Activated CD8-positive, alpha-beta memory T cell treated with anti-CD3 and anti-CD28 coated beads, Interleukin-2, amount 50 U/mL, for 1 hour (primary cell): ENCODE data around the gene PKHD1.

ENCODE experiments used
- DNase-seq: peaks from one replicate; pipeline ENCODE4 v3.0.0-alpha.2; 2020; ENCODE audit errors: extremely low read depth

The PKHD1 gene

DNA sequence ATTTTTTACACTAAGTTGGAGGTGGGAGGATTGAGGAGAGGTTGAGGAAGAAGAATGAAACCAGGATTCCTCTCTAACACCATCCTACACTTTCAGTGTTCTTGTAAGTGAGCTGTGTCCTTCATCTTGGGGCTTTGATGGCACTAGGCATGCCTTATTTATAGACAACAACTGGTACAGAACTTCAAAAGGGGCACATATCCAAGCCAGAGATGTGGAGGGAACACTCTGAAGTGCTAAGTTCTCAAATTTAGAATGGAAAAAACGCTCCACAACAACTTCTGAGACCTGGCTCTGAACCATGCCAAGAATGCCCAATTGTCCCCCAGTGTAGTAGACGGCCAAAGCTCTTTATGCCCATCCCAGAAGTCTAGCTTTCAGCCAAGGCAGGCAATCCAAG lies 16.2 kb upstream of the PKHD1 start:
- DNase-seq: no peak

DNA sequence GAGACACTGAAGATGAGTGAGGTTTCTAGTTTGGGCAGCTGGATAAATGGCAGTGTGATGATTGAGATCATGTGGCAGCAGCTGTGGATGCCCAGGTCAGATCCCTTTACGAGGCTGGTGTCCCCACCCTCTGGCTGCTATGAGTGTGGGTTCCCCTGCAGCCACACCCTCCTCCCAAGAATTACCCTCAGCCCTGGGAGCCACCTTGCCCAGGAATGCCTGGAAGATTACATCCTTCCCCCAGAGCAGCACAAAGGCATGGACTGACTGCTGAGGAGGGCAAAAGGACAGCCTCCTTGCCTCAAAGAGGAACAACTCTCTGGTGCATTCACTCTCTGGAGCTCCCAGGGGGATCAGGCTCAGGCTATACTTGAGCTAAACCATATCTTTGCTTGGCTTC lies 15.0 kb upstream of the PKHD1 start:
- no peak for DNase-seq

DNA sequence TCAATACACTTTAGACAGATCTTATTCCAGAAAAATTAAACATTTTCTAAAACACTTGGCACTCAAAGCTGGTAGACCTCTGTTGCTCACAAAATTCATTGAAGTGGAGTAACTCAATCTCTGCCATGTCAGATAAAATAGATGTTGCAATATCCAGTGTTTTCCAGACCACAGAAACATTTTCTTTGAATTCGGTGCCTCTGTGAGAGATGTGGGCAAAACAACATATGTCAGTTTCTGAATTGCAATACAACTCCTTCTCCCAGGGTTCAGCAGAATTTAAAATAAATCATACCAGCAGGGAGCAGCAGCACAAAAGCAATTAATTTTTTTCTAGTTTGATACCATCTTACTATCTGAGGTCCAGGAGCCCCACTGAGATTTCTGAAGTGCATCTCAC lies 11.3 kb upstream of the PKHD1 start:
- DNase-seq: no peak

DNA sequence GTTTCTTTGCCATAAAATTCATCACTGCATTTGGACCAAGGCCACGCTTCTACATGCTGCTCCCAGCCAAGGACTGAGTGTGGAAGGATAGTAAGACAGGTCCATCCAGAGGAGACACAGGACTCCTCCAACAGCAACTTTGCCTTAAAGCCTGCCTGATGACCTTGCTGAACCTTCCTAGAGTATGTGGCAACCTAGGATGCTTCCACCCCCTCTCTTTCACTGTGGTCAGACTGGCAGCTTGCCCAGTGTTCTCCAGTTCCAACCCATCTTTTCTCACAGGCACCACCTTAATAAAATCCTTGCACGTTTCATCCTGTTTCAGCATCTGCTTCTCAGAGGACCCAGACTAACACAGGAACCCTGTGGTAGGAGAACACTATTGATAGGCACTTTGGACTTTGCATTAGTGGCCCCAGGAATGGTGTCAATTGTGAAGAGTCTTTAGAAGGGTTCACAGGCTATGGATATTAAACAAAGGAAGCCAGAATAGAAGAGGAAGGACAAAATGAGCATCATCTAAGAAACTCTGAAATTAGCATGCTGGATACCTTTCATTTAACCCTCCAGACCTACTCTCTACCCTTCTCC lies 2.4 kb upstream of the PKHD1 start:
- no peak for DNase-seq

DNA sequence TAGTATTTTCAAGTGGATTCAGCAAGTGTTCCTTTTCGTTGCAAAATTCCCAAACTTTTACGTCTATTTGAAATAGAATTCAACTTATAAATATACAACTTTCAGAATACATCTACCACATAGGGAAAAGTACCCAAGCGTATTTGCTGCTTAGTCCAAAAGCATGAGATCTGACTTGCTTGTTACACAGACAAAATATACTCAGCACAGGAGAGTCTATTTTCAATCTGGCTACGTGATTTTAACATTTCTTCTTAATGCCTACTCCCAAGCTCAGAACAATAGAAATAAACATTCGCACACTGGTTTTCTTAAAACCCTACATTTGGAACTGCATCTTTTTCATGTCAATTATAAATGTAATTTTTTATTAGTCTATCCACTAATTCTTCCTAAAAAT lies 672 bp downstream of the PKHD1 start:
- no peak for DNase-seq

DNA sequence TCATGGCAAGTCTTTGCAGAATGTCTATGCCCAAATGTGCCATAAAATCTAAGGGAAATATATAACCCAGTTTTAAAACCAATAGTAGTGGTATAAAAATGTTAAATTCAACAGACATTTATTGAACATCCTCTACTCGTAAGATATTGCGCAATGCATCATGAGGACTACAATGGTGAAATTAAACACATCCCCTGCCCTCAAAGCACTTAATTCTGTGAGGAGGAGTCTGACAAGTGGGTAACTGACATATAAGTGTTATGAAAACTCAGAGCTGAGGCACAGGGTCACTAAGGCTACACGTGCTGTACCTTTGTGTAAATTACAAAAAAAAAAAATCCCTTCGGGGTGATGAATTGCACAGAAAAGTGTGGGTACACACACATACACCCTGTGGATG lies 6.2 kb downstream of the PKHD1 start:
- no peak for DNase-seq

DNA sequence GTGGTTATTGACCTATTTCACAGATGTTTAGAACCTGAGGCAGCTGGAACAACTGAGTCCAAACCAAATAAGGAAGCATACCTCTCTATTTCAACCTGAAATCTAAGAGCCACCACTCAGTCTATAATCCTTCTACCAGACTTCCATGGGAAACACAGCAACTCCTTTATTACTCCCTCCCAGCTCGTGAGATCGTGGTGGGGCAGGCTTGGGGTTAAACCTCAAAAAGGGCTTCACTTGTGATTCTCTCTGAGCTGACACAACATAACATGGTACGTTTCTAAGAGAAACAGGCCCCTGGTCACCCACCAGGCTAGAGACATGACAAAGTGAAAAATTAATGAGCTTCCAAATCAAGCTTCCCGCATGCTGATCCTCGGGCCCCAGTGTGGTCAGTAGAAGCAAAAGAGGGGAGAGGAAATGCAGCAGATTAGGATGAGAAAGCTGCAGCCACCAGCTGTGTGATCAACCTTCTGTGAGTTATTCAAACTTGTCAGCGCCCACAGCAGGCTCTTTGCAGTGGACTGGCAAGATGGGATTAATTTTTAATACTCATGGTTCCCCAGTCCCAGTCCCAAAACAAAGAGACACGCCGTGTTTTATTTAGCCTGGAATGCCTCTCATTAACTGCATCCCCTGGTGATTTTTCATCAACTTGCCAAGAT lies 9.3 kb downstream of the PKHD1 start:
- no peak for DNase-seq

DNA sequence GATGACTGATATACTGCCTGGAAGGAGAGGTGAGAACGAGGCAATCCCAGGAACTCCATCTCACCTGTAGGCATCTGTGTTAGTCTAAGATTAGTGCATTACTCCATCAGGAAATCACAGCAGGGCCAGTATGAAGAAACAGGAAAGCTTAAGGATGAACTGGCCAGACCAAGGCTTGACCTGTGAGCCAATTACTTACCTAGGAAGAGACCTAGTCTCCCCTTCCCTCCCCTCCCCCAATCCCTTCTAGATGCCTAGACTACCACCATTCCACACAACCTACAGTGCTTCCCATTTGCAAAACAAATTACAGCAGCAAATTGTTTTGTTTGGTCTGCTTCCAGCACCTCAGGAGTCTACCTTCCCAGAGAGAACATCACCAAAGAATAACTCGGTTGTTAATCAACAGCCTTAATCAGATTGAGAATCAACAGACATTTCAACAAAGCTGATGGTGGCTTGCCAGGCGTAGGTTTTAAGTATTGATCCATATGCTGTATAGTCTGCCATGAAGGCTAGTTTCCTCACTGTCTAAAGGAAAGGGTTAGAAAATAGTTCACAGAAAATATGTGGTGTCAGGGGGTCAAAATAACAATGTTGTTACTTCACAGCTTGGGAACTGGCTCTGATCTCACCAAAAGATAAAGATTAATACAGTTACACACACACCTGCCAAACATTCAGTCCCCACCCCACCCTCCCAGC lies 10.1 kb downstream of the PKHD1 start:
- no peak for DNase-seq

DNA sequence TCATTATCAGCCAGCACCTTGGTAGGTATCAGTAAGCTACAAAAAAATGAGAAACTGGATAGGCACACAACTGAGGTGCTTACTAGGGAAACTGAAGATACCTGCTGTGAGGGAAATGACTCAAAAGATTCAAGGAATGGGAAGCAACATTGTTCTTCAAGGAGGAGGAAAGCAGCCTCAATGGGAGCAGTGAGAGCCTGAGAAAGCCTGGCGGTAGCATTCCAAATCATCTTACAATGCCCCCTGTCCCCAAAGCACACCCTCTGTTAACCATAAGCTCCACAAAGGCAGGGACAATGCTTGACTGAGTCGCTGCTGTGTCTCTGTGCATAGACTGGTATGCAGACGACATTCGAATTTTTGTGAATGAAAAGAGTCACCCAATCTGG lies 10.6 kb downstream of the PKHD1 start:
- no peak for DNase-seq

DNA sequence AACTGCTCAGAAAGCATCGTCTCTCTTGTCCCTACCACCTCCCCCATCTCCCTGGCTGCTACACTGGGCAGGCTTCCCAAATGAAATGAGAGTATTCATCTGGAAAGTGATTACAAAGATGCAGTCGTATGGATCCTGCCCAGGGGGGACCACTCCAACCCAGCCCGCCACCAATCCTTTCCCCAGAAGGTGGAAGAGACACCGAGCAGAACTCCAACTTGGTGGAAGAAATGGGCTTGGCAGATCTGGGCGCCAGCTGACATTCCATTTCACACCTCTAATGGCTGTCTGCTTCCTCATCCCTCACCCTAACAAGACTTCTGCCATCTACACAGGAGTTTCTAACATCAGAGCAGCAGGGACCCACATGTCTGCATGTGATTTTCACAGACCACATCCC lies 12.7 kb downstream of the PKHD1 start:
- DNase-seq: no peak

DNA sequence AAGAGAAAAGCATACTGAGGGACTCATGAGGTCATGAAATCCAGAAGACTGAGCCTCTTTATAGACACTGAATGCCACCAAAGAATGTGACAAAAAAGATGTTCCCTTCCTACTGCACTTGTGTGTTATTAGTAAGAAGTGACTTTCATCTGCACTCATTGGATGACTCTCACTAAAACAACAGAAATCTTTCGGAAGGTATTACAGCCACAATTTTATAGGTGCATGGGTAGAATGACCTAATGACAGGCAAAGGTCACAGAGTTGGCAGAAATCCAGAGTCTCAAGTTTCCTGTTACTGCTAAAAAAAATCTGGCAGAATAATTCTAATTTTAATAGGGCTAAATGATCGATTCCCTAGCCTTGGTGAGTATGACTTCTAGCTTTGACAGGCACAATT lies 13.3 kb downstream of the PKHD1 start:
- no peak for DNase-seq

DNA sequence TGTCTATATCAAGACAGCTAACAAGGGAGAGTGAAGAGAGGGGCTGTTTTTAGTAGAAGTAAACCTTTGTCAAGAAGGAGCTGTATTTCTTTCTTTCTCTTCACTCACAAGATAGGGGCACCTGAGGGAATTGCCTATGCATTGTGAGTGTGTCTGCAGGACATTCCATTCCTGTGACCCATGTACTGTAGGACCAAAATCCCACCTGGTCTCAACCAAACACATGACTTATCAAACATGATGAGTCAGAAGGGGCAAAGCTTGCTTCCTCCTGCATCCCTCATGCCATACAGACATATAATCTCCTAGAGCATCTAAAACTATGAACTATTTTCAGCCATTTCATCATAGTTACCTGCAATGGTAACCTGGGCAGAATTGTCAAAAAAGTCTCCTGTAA lies 21.8 kb downstream of the PKHD1 start:
- no peak for DNase-seq

DNA sequence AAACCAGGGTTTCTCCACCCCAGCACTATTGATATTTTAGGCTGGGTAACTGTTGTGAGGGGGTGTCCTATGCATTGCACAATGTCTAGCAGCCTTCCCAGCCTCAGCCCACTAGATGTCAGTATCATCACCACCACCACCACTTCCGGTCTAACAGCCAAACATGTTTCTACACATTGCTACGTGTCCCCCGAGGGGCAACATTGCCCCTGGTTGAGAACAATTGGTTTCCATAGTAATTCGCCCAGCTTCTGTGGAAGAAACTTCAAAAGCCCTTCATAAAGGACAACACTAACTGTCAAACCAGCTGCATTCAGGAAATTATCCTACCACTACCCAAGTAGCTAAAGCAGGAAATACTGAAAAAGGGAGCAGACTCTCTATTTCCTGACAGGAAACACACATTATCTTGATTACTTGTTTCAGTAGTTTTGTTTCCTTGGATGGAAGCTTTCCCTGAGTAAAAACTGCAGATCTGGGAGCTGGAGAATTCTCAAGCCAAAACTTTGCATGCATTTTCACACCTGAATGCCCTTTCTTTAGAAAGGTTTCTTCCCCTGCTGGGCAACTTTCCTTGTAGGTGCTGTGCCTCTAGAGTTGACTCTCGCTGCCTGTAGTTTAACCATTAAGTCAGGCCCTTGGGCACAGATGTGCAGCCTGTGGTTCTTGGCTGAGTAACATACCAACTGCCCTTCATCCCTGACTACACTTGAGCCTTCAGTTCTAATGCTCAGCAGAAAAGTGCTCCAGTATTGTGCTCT lies 23.6 kb downstream of the PKHD1 start:
- peak; percentile 4 for DNase-seq

DNA sequence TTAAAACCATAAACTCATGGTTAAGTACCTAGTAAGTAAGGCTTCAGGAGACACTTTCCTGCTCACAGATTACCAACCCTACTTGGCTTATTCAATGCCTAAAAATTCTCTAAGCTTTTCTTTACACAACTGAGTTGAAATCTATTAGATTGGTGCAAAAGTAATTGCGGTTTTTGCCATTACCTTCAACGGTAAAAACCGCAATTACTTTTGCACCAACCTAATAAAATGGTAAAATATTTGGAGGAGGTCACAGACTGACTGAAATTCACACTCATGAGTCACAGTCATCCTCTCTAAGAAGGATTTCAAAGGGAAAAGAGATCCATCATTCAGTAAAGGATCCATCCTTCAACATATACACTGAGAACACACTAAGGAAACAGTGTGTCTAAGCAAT lies 25.9 kb downstream of the PKHD1 start:
- DNase-seq: no peak

DNA sequence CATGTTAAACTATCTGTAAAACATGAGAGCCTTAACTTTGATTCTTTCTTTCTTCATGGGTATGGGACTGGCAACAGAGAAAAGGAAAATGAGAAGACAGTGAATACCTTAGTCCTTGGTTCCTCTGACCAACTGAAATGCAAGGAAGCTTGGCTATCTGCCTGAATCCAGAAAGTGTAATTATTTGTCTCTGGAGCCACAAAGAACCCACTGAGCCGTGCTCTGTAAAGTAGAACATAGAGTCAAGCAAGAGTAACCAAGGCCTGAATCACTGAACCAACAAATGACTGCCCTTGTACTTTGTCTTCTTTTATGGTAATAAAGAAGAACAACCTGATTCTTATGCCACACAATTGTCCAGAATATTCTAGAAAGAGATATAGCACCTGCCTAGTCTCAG lies 27.6 kb downstream of the PKHD1 start:
- DNase-seq: no peak

DNA sequence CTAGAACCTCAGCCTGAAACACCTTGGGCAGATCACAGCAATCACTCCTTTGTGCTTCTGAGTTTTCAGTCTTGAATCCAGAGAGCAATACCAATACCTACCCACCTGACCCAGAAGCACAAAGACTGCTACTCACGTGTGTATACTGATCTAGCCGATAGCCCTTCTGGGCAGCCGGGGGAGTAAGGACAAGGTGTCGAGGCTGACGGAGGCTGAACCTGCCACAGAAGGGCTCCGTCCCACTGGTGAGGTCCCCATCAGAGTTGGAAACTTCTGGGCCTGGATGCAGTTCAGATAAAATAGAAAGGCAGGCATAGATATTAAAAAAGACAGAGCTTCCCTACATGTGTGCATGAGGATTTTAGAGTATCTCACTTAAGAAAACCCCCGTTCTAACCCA lies 32.0 kb downstream of the PKHD1 start:
- no peak for DNase-seq

DNA sequence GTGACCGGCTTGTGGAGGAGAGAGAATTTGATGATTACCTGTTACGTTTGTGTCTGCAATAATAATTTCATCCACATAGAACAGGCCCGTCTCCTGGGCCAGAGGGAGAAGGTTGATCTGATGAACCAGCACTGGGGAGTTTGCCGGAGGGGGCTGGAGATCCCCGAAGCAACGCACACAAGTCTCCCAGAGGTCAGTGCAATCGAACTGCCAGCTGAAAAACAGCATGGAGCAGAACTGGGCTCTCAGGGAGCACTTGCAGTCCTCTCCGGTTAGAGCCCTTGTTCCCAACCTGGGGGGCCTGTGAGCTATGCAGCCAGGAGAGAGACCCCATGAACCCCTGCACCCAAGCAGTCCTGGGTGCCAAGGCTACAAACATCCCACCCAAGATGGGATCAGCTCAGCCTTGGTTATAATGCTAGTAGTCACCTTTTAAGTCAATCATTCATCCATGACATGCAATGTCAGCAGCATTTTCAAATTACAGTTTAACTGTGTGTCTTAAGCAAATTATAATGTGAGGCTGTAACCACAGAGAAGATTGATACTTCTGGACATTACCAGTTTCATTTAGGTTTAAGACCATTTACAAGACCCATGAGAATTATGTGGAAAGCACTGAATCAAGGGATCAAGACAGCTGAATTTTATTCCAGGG lies 34.2 kb downstream of the PKHD1 start:
- no peak for DNase-seq

DNA sequence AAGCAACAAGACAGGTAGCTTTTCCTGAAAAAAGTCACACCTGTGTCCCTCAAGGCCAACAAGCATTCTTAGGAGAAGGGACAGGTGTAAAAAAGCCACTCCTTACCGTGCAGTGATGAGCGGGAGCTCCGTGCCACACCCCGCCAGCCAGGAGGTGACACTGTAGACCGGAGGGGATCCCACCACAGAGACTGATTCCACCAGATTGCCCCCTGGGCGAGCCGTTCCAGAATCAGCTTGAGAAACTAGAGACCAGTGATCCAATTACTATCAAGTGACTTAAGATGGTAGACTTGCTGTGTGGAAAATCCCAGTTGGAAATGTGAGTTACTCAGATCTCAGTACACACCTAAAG lies 37.4 kb downstream of the PKHD1 start:
- DNase-seq: no peak

DNA sequence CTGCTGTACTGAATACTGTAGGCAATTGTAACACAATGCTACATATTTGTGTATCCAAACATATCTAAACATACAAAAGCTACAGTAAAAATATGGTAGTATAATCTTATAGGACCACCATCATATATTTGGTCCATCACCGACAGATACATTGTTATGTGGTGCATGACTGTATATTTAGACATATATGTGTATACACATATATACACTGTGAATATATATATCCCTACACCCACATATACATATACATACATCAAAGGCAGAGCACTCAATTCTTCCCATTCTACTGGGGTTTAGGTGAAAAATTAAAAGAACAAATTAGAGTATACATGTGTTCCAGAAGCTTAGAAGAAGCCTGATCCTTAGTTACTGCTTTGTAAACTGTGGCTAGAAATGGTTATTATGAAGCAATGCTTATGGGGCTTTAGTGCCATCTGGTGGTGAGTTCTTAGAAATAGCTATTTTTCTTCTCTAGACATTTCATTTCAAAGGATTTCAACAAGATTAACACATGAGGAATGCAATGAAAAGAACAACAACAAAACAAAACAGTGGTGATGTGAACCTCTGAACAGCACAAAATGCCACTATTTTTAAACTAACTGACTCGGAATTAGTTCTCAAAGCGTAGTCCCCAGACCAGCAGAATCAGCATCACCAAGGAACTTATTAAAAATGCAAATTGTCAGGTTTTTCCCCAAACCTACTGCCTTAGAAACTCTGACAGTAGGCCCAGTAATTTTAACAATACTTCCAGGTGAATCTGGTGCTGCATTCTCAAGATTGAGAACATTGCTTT lies 38.0 kb downstream of the PKHD1 start:
- no peak for DNase-seq

DNA sequence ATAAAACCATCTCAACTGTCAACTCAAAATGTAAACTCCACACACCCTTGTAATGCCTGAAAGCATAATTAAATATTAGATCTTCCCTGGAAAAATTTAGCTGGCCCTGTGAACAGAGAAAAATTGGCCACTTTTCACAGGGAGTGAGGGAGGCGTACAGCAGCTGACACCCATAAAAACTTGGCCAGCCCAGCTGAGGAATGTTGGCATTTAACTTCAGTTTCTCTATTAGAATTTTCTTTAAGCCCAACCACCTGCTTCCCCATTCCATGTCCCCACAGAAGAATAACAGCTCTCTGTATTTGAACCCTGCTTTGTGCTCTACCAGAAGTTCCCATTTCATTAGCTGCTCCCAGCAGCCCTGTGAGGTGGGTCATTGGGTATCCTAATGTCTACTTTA lies 41.0 kb downstream of the PKHD1 start:
- DNase-seq: no peak

DNA sequence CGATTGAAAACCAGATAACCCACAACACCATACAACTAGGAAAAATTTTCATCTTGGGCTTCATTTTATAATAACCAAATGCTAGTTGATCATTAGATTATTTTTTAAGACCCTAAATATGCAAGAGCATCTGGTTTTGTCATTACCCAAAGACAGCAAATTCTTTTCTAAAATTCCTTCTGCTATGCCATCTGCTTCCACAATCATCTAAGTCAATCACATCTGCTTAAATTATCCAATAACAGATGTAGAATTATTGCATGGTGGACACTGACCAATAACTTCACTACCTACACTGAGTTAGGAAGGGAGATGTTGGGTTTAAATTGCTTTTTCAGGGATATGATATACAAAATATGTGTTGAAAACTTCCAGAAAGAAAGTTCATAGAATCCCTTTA lies 41.9 kb downstream of the PKHD1 start:
- no peak for DNase-seq

DNA sequence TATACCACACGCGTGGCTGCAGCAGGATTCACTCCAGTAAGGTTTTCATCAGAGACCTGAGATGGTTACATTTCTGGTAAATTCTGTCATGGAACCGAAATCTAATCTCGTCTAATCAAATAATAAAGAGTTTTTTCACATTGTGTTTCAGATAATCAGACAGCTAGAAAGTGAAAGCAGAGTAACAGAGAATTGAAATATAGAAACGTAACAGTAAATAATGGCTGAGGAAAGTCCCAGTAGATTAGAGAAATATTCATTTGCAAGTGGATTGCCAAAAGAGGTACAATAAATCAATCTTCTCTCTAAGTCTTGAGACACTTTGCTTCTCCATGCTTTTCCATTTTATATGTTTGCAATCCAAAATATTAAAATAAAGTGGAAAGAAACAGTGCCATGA lies 42.4 kb downstream of the PKHD1 start:
- DNase-seq: no peak
